ENCODE data around the gene TGFBR3.

- TF ChIP-seq CTCF (optimal IDR thresholded peaks at IDR 0.05 in 1 of 3, IDR thresholded peaks at IDR 0.05 in 1 of 3, conservative IDR thresholded peaks at IDR 0.05 in 1 of 3; ENCODE audit: extremely low read depth in 1 of 3, insufficient read depth in 2 of 3, low read length in 3 of 3) = no peak
- TF ChIP-seq EZH2 (IDR thresholded peaks at IDR 0.05; ENCODE audit: low read length) = no peak
Observed at GRCh38 chr1:91872559-91873081, 13.3 kb downstream of the TGFBR3 start.

Measured in keratinocyte (primary cell).